SK-N-MC (cell line): ENCODE data around the gene ATPAF1.

Experiments
- EZH2 ChIP-seq: fragments of 200-600 bp; sonication (generic); IDR thresholded peaks from one replicate; pipeline ENCODE4 v1.6.1; 2017; ENCODE audit warnings: antibody characterized with exemption
- FOXP2 ChIP-seq: optimal IDR thresholded peaks from 2 replicates; pipeline ENCODE3; 2011; ENCODE audit warnings: mild to moderate bottlenecking, moderate library complexity; ENCODE audit not compliant: insufficient read depth; ENCODE audit errors: extremely low read length, control extremely low read depth
- POLR2AphosphoS5 ChIP-seq: IDR thresholded peaks from 2 replicates; pipeline ENCODE4 v1.6.1; 2012; ENCODE audit warnings: mild to moderate bottlenecking, low read depth, low read length, borderline replicate concordance

DNA sequence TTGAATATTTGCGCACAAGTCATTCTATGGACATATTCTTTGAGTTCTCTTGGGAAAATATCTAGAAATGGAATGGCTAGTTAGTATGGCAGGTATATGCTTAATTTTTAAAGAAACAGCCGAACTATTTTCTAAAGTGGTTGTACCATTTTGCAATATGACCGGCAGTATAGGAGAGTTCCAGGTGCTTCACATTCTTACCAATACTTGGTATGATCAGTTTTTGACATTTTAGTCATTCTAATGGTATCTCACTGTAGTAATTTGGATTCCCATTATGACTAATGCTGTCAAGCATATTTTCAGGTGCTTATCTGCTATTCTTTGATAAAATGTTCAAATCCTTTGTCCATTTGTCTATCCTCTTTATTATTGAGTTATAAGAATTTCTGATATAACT, 20.6 kb downstream of the ATPAF1 start:
- TF ChIP-seq POLR2AphosphoS5 (no peak), EZH2 (no peak), FOXP2 (no peak)
